Stimulated activated CD8-positive, alpha-beta memory T cell treated with anti-CD3 and anti-CD28 coated beads, Interleukin-7, amount 100 ng/mL, for 48 hours (primary cell): ENCODE measurements around the gene AMZ1.

Experiments
- DNase-seq, 2 donors: peaks; one replicate each; pipeline ENCODE4 v3.0.0-alpha.2; 2020; ENCODE audit warnings: low read depth in 1 of 2; ENCODE audit errors: extremely low read depth in 1 of 2

Gene AMZ1, protein sequence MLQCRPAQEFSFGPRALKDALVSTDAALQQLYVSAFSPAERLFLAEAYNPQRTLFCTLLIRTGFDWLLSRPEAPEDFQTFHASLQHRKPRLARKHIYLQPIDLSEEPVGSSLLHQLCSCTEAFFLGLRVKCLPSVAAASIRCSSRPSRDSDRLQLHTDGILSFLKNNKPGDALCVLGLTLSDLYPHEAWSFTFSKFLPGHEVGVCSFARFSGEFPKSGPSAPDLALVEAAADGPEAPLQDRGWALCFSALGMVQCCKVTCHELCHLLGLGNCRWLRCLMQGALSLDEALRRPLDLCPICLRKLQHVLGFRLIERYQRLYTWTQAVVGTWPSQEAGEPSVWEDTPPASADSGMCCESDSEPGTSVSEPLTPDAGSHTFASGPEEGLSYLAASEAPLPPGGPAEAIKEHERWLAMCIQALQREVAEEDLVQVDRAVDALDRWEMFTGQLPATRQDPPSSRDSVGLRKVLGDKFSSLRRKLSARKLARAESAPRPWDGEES

GRCh38 chr7:2687881-2688318 lies at the start of gene AMZ1:
Gene AMZ1 (plus strand): TSS chr7:2688202. CDS start chr7:2700452, 12,250 bp downstream.
- no peak for DNase-seq

DNA sequence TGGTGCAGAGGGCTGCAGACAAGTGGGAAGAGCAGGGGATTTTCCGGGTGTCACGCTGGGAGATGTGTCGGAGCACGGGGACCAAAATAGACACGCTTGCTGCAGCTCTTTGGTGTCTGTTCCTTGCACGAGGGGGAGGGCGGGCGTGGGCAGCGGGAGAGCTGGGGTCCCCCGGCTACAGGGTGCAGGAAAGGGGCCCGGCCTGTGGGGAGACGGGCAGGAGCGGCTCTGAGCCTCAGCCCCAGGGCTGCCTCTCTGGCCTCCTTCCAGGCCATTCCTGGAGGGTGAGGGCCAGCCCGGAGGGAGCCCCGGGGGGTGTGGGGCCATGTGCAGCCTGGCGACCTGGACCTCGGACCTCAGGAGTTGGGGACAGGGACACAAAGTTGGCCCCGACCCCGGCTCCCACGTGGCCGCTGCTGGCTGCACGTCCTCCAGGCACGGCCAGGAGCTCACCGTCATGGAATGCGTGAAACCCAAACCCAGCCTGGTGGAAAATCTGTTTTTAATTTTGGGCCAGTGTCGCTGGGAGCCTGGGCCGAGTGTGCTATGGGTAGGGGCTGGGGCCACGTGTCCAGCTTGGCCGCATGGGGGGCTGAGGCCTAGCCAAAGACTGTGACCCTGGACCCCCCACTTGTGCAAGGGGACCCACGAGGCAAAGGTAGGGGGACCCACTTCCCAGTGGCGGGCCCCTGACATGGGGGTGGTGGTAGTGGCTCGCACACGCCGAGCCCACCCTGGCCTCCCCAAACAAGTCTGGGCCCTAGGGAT lies 49.6 kb upstream of the AMZ1 start:
- DNase-seq, result no peak

DNA sequence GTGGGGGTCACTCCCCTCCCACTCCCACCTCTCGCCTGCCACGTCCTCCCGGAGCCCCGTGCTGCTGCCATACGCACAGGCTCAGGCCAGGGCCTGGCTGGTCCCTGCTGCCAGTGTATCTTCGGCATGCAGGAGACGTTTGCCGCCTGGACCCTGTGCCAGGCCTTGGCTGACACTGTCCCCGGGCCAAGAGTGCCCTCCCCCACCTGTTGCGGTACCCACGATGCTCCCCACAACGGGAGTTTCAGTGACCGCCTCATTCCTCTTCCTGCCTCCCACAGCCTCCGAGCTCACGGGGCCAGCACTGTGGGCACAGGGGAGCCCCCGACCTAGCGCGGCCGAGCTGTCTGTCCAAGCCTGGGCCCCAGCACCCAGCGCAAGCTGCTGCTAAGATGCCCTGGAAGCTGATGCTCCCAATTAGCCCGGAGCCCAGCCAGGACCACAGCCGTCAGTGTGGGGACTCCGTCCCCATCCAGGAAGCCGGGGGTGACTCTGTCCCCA lies 48.8 kb upstream of the AMZ1 start:
- no peak for DNase-seq

DNA sequence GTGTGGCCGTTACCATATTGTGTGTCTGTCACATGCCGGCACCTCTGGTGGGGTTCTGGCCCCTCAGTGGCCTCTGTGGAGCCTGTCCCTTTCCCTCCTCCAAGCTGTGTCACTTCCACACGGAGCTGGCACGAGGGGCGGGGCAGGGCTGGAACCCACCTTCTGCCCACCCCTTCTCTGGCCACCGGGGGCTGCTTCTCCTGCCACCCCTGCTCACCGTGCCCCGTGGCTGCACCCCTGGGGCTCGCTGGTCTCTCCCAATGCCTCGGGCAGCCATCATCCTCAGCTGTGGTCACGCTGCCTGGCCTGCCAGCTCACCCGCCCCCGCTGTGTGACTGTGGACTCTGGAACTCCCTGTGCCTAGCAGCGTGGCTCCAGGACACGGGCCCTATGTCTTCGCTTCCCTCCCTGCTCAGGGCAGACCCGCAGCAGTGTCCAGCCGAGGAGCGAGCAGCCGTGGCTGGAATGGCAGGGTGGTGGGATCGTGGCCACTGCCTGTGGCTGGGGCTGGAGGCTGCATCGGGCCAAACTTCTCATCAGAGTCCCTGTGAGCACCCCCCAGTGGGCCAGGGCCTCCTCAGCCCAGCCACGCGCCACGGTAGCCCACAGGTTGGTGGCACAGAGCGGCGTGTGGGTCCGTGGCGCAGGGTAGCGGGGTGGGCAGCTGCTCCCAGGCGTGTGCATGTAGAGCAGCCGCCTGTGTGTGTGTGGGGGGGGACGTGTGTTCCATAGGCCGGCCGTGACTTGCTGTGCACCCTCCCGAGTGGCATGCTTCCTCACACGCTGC lies 48.1 kb upstream of the AMZ1 start:
- no peak for DNase-seq

GRCh38 chr7:2640482-2640830 lies 47.5 kb upstream of the AMZ1 start:
- no peak for DNase-seq

DNA sequence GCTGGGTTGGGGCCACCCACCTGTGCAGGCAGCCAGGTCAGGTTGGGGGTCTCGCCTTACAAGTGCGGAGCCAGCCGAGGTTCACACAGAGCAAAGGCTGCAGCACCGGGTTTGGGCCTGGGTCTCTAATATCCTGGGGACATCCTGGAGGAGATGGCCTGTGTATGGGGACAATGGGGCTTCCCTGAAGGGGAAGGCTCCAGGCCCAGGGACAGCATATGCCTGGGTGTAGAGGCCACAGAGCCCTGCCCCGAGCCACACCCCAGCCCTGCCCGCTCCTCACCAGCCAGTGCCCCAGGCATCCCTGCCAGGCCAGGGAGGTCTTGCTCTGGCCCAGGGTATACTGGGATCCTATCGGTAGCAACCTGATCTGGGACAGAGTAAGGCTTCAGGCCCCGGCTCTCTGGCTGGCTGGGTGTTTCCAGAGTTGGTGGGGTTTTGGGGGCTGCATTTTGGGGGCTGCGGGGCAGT lies 47.1 kb upstream of the AMZ1 start:
- no peak for DNase-seq

DNA sequence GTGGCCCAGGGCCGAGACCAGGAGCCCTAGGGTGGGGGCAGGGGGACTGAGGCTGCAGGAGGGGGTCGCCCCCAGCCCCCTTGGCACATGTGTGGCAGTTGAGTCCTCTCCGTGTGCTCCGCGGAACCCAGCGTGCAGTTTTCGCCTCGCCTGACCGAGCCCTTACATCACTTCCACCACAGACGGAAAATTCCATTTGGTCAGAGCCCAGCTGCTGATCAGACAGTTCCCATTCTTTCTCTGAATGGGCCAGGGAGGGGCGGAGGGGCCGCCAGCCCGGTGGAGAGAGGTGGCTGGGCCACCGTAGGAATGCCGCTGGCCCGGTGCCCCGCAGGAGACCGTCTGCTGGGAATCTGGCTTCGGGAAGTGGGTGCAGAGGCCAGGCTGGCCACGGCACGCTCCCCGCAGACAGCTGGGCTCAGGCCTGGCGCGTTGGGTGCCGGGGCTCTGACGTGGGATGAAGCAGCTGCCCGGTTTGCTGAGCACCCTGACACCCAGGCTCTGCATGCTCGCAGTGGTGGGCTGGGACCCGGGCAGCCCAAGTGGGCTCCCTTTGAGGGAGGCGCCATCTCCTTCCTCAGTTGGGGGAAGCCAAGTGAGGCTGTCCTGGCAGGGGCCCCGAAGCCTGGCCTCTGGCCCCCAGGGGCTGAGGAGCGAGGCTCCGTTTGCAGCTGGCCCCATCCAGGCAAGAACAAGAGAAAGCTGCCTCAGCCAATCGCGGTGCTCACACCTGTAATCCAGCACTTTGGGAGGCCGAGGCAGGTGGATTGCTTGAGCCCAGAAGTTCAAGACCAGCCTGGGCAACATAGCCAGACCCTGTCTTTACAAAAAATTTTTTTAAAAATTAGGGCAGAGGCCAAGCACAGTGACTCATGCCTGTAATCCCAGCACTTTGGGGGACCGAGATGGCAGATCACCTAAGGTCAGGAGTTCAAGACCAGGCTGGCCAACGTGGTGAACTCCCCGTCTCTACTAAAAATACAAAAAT lies 46.3 kb upstream of the AMZ1 start:
- DNase-seq, result no peak

GRCh38 chr7:2643386-2644219 lies 44.4 kb upstream of the AMZ1 start:
- DNase-seq, result no peak

- DNase-seq, result no peak
Measured at GRCh38 chr7:2644220-2644561, 43.8 kb upstream of the AMZ1 start.

DNA sequence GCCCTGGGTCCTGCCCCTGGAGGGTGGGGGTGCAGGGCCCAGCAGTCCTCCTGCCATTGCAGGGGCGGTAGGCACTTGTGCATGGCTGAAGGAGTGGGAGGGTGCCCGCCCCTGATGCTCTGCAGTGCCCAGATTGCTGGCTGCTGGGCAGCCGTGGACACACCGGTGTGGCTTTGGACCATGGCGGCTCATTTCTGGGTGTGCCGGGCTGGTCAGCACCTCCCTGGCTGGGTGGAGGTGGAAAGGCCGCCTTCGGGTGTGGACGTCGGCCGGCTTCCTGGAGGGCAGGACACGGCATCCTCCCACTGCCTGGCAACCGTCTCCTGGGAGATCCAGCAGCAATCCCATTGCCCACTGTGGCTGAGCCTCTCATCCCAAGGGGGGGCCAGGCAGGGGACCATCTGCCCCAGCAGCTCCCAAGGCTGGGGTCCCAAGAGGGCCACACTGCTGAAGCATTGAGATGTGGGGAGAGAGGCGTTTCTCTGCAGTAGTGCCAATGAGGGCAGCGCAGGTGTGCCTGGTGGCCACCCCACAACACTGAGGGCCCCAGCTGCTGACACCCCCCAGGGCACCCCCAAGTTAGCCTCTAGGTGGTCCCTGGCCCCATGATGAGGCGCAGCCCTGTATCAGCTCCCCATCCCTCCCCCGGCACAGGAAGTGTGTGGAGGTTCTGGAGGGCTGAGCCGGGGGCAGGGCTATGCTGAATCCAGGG lies 43.3 kb upstream of the AMZ1 start:
- no peak for DNase-seq

DNA sequence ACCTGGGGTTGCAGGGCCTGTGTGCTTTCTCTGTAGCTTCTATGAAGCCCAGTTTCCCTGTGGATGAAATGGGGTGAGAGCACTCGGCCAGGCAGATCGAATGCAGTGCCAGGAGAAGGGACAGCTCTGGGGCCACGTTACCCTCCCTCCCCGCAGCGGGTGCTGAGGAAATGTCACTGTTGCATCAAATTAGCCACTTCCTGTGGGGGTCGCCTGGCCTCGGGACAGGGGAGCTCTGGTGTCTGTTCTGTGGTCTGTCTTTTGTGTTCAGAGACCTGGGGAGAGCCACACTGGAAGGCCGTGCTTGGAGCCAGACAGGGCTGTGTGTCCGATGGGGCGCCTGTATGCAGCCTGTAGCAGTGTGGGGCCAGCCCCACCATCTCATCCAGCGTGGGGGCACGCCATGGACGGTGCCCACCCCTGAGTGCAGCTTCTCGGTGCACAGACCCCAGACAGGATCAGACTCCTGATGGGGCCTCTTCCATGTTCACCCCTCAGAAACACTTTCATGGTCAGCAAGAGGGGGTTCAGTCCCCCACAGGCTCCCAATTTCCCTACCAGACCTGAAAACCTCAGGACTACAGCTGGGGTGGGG lies 42.6 kb upstream of the AMZ1 start:
- DNase-seq, result peak; percentile 41 to 46

DNA sequence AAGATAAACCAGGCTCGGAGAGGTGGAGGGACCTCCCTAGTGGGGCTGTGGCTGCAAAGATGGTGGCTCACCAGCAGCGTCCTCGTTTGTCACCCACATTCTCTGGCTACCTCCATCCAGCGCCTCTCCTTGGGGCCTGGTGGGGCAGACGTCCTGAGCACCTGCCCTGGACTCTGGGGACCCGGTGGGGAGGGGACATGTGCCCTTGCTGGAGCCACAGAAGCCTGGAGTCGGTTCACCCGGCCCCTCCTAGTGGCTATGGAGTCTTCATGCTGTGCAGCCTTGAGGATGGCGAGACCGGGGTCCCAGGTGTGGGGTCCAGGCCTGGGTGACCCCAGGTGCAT lies 41.7 kb upstream of the AMZ1 start:
- DNase-seq, result no peak

DNA sequence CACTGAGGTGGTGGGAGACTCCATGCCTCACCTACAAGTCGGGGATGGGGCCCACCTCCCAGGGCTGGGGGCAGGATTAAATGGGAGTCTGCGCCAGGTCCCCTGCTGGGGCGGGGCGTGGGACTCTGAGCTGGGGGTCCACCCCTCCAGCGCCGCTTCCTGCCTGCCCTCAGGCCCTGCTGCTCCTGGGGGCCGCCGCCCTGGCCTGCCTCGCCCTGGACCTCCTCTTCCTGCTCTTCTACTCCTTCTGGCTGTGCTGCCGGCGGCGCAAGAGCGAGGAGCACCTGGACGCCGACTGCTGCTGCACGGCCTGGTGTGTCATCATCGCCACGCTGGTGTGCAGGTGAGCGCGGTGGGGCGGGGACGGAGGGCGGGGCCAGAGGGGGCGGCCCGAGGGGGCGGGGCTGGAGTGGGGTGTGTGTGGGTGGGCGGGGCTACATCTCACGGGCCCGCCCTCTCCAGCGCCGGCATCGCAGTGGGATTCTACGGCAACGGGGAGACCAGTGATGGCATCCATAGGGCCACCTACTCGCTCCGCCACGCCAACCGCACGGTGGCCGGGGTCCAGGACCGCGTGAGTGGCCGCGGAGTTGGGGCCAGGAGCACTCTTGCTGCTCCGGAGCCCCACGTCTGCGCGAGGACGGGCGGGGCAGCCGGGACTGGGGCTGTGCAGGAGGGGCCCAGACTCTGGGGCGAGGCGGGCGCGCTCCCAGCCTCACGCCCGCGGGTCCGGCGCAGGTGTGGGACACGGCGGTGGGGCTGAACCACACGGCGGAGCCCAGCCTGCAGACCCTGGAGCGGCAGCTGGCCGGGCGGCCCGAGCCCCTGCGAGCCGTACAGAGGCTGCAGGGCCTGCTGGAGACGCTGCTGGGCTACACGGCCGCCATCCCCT lies 41.1 kb upstream of the AMZ1 start:
- DNase-seq, result no peak

DNA sequence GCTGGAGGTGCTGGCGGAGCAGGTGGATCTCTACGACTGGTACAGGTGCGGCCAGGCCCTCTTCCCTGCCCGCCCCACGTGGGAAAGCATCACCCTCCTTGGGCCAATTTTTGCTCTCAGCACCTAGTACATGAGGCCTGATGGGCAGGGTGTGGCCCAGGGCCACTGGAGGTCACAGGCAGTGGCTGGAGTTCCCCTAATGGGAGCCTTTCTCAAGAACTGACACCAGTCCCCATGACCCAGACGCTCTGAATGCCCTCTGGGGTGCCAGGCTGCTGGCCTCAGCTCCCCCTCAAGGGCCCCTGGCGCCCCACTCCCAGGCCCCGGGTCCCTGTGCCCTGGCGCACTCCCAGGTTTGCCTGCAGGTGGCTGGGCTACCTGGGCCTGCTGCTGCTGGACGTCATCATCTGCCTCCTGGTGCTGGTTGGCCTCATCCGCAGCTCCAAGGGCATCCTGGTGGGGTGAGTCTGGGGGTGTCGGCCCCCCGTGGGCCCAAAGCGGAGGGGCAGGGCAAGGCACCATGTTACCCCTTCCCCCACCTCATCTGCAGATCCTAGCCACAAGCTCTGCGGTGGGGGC lies 40.3 kb upstream of the AMZ1 start:
- DNase-seq, result no peak

GRCh38 chr7:2649139-2649838 lies 38.7 kb upstream of the AMZ1 start:
- DNase-seq, result no peak

DNA sequence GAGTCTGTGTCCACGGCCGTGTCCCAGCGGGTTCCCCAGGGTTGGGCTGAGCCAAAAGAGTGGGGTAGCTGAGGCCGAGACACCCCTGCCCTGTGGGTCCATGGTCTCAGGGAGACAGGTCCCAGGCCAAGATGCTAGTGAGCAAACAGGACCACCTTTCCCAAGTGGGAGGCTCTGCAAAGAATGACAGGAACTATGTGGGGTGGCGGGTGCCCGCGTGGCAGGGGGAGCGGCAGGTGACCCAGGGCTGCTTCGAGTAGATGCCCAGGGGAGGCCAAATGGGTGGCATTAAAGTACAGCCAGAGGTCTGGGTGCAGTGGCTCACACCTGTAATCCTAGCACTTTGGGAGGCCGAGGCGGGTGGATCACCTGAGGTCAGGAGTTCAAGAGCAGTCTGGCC lies 38.0 kb upstream of the AMZ1 start:
- DNase-seq, result no peak
